NCI-H1092 (cell line): ENCODE results near the gene KLRC1.
"Not testable (repeated sequence)": the region's sequence is repeated elsewhere in the genome, so short reads cannot be mapped to it uniquely, and the experiment has no call there.

Experiments used
- DNase-seq: peaks from one replicate; lab custom pipeline; 2025; lab: John Stamatoyannopoulos, UW

KLRC1 gene

GRCh38 chr12:10453156-10453555 is at the start of gene KLRC1:
TSS of gene KLRC1 (minus strand) at chr12:10453377. CDS start at chr12:10451156, 2,221 bp downstream.
- DNase-seq = no peak

DNA sequence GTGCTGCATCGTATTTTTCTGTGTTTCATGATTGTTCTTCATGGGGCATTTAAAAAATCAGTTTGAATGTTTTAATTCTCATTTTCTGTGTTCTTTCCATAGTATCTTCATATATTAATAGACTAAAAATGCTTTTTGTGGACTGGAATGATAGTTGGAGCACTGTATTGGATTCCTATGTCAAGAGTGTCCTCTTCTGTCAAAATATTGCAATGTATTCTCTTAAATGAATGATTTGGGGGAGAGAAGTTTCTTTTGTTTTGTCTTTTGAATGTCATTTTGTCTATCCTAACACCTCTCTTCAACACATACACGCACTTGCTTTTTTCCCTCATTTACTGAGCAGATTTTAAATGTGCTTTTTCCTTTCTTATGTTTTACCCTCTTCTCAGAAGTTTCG is 47.9 kb upstream of the KLRC1 start:
- no peak for DNase-seq

- DNase-seq = no peak
Observed at GRCh38 chr12:10498042-10498441, 44.9 kb upstream of the KLRC1 start.

DNA sequence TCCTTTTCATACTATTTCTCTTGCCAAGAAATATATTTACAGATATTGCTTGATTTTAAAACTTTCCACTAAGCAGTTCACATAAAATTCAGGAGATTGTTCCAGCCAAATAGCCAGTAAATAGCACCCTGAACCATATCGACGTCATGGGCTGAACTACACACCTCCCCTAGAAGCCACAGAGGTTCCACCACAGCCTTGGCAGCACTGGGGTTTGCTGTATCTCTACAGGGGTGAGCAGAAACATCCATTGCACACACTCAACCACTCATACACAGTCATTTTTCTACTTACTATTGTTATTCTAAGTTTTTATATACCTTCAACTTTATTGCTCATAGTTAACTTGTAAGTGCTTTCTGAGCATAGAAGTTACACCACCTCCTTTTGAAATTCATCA is 44.4 kb upstream of the KLRC1 start:
- DNase-seq = no peak

GRCh38 chr12:10491766-10492165 is 38.6 kb upstream of the KLRC1 start:
- no peak for DNase-seq

DNA sequence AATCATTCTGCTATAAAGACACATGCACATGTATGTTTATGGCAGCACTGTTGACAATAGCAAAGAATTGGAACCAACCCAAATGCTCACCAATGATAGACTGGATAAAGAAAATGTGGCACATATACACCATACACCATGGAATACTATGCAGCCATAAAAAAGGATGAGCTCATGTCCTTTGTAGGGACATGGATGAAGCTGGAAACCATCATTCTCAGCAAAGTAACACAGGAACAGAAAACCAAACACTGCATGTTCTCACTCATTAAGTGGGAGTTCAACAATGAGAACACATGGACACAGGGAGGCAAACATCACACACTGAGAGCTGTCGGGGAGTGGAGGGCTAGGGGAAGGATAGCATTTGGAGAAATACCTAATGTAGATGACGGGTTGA is 34.2 kb upstream of the KLRC1 start:
- DNase-seq = not testable (repeated sequence)

DNA sequence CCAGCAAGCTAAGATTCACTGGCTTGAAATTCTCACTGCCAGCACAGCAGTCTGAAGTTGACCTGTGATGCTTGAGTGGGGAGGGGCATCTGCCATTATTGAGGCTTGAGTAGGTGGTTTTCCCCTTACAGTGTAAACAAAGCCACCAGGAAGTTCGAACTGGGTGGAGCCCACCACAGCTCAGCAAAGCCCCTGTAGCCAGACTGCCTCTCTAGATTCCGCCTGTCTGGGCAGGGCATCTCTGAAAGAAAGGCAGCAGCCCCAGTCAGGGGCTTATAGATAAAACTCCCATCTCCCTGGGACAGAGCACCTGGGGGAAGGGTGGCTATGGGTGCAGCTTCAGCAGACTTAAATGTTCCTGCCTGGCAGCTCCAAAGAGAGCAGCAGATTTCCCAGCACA is 28.7 kb upstream of the KLRC1 start:
- not testable (repeated sequence) for DNase-seq

DNA sequence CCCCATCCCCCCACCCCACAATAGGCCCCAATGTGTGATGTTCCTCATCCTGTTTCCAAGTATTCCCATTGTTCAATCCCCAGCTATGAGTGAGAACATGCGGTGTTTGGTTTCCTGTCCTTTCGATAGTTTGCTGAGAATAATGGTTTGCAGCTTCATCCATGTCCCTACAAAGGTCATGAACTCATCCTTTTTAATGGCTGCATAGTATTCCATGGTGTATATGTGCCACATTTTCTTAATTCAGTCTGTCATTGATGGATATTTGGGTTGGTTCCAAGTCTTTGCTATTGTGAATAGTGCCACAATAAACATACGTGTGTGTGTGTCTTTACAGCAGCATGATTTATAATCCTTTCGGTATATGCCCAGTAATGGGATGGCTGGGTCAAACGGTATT is 19.6 kb upstream of the KLRC1 start:
- DNase-seq = not testable (repeated sequence)

- DNase-seq = no peak
Observed at GRCh38 chr12:10469701-10470100, 16.5 kb upstream of the KLRC1 start.

GRCh38 chr12:10466311-10466710 is 13.1 kb upstream of the KLRC1 start:
- DNase-seq = no peak

- no peak for DNase-seq
Observed at GRCh38 chr12:10457760-10458159, 4.6 kb upstream of the KLRC1 start.

GRCh38 chr12:10456856-10457255 is 3.7 kb upstream of the KLRC1 start:
- DNase-seq = no peak

DNA sequence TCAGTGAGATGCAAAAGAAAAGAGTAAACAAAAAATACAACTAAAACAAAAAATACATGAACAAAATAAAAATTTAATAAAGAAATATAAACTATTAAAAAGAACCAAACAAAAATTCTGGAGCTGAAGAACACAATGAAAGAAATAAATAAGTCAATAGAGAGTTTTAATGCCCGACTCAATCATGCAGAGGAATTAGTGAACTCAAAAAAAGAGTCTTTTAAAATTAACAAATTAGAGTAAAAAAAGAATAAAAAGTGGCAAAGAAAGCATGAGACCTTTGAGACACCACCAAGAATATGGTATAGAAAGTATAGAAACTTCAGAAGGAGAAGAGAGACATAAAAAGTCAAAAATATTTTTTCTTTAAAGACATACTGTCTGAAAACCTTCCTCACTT is 2.6 kb upstream of the KLRC1 start:
- DNase-seq = no peak

GRCh38 chr12:10454531-10454930 is 1.4 kb upstream of the KLRC1 start:
- no peak for DNase-seq

DNA sequence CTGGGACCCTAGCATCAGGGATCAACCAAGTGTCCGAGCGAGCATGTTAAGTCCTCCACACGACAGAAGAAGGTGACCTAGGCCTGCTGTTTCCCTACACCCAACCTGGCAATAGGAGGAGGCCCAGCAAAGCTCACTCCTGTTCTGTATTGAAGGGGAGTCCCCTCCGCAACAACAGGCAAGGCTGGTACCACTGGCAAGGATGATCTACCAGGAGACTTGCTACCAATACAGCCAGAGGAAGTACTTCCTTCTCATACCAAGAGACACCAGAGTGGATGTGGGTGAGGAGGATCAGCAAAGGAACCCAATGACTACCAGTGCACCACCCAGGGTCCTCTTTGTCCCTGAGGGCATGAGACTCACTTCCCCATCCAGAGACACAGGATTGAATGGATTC is 4.9 kb downstream of the KLRC1 start:
- DNase-seq = no peak

- DNase-seq = not testable (repeated sequence)
Observed at GRCh38 chr12:10446052-10446451, 7.1 kb downstream of the KLRC1 start.

DNA sequence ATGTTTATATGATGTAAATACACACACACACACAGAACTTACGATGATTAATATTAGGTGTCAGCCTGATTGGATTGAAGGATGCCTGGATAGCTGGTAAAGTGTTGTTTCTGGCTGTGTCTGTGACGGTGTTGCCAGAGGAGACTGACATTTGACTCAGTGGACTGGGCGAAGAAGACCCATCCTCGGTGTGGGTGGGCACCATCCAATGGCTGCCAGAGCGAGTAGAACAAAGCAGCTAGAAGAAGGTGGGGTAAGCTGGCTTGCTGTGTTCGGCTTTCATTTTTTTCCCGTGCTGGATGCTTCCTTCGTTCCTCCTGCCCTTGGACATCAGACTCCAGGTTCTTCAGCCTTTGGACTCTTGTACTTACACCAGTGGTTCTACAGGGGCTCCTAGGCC is 12.0 kb downstream of the KLRC1 start:
- DNase-seq = not testable (repeated sequence)

- not testable (repeated sequence) for DNase-seq
Observed at GRCh38 chr12:10439608-10440274, 13.4 kb downstream of the KLRC1 start.

GRCh38 chr12:10437601-10438000 is 15.6 kb downstream of the KLRC1 start:
- DNase-seq = not testable (repeated sequence)

- DNase-seq = not testable (repeated sequence)
Observed at GRCh38 chr12:10435816-10436215, 17.4 kb downstream of the KLRC1 start, which contains the start of gene KLRC2. TSS of gene KLRC2 (minus strand) at chr12:10436010. CDS start at chr12:10435986, 24 bp downstream.

DNA sequence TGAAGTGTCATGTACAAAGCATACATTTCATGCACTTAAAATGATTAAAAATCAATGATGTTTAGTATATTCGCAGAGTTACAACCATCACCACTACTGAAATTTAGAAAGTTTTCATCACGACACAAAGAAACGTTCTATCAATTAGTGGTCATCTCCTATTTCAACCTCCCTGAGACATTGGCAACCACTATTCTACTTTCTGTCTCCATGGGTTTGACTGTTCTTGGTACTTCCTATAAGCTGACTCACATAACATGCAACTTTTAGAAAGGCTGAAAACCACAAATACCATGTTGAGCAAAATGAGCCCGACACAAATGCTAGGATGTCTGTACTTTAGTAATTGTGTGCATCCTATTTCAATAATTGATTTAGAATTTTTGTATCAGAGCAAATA is 22.6 kb downstream of the KLRC1 start:
- DNase-seq = not testable (repeated sequence)

DNA sequence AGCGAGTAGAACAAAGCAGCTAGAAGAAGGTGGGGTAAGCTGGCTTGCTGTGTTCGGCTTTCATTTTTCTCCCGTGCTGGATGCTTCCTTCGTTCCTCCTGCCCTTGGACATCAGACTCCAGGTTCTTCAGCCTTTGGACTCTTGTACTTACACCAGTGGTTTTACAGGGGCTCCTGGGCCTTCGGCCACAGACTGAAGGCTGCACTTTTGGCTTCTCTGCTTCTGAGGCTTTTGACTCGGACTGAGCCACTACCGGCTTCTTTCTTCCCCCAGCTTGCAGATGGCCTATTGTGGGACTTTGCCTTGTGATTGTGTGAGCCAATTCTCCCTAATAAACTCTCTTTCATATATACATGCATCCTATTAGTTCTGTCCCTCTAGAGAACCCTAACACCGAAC is 27.2 kb downstream of the KLRC1 start:
- not testable (repeated sequence) for DNase-seq

- not testable (repeated sequence) for DNase-seq
Observed at GRCh38 chr12:10424260-10424899, 28.8 kb downstream of the KLRC1 start.

GRCh38 chr12:10422159-10422558 is 31.0 kb downstream of the KLRC1 start:
- DNase-seq = not testable (repeated sequence)
